ENCODE data around the gene GALNT6.

- no peak for TF ChIP-seq CTCF (IDR thresholded peaks at IDR 0.05)
- no peak for TF ChIP-seq POLR2A (IDR thresholded peaks at IDR 0.05)
Measured at GRCh38 chr12:51406859-51407258, 15.7 kb upstream of the GALNT6 start.

Measured in heart left ventricle (tissue), 13 donors.